Measurements from ENCODE around the gene CTNNA2. TPM values are rescaled to one million over a fixed set of nuclear protein-coding genes. Genes with fewer than 3 reads are reported as not detected.

The CTNNA2 gene
- 10 to 100 TPM in 1 of 4 donors, 1 to 10 TPM in 1, under 1 TPM in 1, not detected in 1; 0.88 to 14.9 (median 2.3) TPM for total RNA-seq

GRCh38 chr2:79512442-79513401 lies at the start of gene CTNNA2:
Gene CTNNA2, plus strand, starts transcription at chr2:79513051.
- no peak within 1 kb of the TSS for H3K4me3 ChIP-seq
- H3K27me3 ChIP-seq = no peaks in the 10 kb centered on the region
- no peaks in the 10 kb centered on the region for H3K9me3 ChIP-seq
- no peak within 1 kb of the TSS for H3K27ac ChIP-seq
- intact Hi-C loops (cut with DNase I; ENCODE audit: low total_unique reads) = no loop called here
- TF ChIP-seq CTCF (IDR thresholded peaks at IDR 0.05) = peak in 1 of 4 experiments; percentile 25
- no peak for TF ChIP-seq POLR2A (IDR thresholded peaks at IDR 0.05)
- H3K36me3 ChIP-seq = no peaks in the 10 kb centered on the region
- no peak for DNase-seq
- H3K4me1 ChIP-seq = no peaks in the 10 kb centered on the region

GRCh38 chr2:79487399-79487798 lies 25.5 kb upstream of the CTNNA2 start:
- H3K4me3 ChIP-seq = no peak overlapping the region
- no peaks in the 10 kb centered on the region for H3K4me1 ChIP-seq
- DNase-seq = no peak
- no peak overlapping the region for H3K27ac ChIP-seq
- H3K36me3 ChIP-seq = no peaks in the 10 kb centered on the region
- TF ChIP-seq POLR2A (IDR thresholded peaks at IDR 0.05) = no peak
- no peak for TF ChIP-seq CTCF (IDR thresholded peaks at IDR 0.05)
- intact Hi-C loops (cut with DNase I; ENCODE audit: low total_unique reads) = no loop called here
- no peaks in the 10 kb centered on the region for H3K27me3 ChIP-seq
- no peaks in the 10 kb centered on the region for H3K9me3 ChIP-seq

- TF ChIP-seq CTCF (IDR thresholded peaks at IDR 0.05) (no peak), POLR2A (IDR thresholded peaks at IDR 0.05) (no peak)
- H3K27ac ChIP-seq = no peak overlapping the region
- no peaks in the 10 kb centered on the region for H3K27me3 ChIP-seq
- no peaks in the 10 kb centered on the region for H3K9me3 ChIP-seq
- H3K4me1 ChIP-seq = no peaks in the 10 kb centered on the region
- DNase-seq = no peak
- no peaks in the 10 kb centered on the region for H3K36me3 ChIP-seq
- no peak overlapping the region for H3K4me3 ChIP-seq
- intact Hi-C loops (cut with DNase I; ENCODE audit: low total_unique reads) = no loop called here
Measured at GRCh38 chr2:79511320-79511951, 1.4 kb upstream of the CTNNA2 start.

DNA sequence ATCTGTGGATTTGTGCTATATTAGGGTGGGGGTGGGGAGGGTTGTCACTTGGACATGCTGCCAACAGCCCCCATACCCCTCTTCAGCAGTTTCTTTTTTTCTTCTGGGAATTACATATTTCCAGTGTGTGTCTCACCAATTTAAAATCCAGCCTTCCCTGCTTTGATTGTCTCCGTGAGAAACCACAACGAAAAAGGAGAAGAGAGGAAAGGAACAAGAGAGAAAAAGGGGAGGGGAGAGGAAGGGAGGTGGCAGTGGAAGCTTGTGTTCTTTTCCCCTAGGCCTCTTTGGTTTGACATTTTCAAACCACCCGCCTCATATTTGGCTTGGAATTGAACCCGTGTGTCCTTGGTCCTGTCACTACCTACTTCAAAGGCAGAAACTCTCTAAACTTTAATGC lies 860 bp downstream of the CTNNA2 start:
- no peak overlapping the region for H3K4me3 ChIP-seq
- no peak for DNase-seq
- H3K27me3 ChIP-seq = no peaks in the 10 kb centered on the region
- H3K4me1 ChIP-seq = no peaks in the 10 kb centered on the region
- H3K36me3 ChIP-seq = no peaks in the 10 kb centered on the region
- no peak overlapping the region for H3K27ac ChIP-seq
- H3K9me3 ChIP-seq = no peaks in the 10 kb centered on the region
- TF ChIP-seq CTCF (IDR thresholded peaks at IDR 0.05) (no peak), POLR2A (IDR thresholded peaks at IDR 0.05) (no peak)
- intact Hi-C loops (cut with DNase I; ENCODE audit: low total_unique reads) = no loop called here

- intact Hi-C loops (cut with DNase I; ENCODE audit: low total_unique reads) = no loop called here
- TF ChIP-seq POLR2A (IDR thresholded peaks at IDR 0.05) = no peak
- TF ChIP-seq CTCF (IDR thresholded peaks at IDR 0.05) = no peak
- no peak overlapping the region for H3K27ac ChIP-seq
- no peaks in the 10 kb centered on the region for H3K36me3 ChIP-seq
- no peaks in the 10 kb centered on the region for H3K4me1 ChIP-seq
- H3K27me3 ChIP-seq = no peaks in the 10 kb centered on the region
- no peak for DNase-seq
- H3K9me3 ChIP-seq = no peaks in the 10 kb centered on the region
- no peak overlapping the region for H3K4me3 ChIP-seq
Measured at GRCh38 chr2:79529636-79530035, 16.8 kb downstream of the CTNNA2 start.

Measured in uterus (tissue), 4 donors.